Ovary (tissue), 9 donors: ENCODE results near the gene C2CD4B. TPM values are rescaled to one million over a fixed set of nuclear protein-coding genes. Genes with fewer than 3 reads are reported as not detected.

Experiments
- DNase-seq, 5 donors: peaks; one replicate each; pipeline ENCODE4 v3.0.0-alpha.2; 2019 to 2020
- H3K27ac ChIP-seq, 2 donors: fragments of 200-600 bp; one replicate each; pipeline versions ENCODE4 v1.5.1 to v1.8.0; 2019 to 2022
- H3K27me3 ChIP-seq: fragments of 200-600 bp; one replicate; pipeline ENCODE4 v1.8.0; 2022
- H3K36me3 ChIP-seq: fragments of 200-600 bp; sonication (generic); one replicate; pipeline ENCODE4 v1.5.1; 2019
- H3K4me1 ChIP-seq: one replicate; pipeline ENCODE4 v1.8.1; 2013; ENCODE audit warnings: mild to moderate bottlenecking, moderate library complexity; ENCODE audit not compliant: insufficient read depth
- H3K4me3 ChIP-seq: fragments of 200-600 bp; sonication (generic); one replicate; pipeline ENCODE4 v1.5.1; 2017
- H3K9me3 ChIP-seq, 2 donors: fragments of 200-600 bp in 1 of 2; sonication (generic) in 1 of 2; one replicate each; pipeline versions ENCODE4 v1.5.1 to v1.8.1; 2013 to 2019; ENCODE audit warnings: mild to moderate bottlenecking in 1 of 2, moderate library complexity in 1 of 2
- CTCF ChIP-seq, 3 donors: fragments of 450-650 bp in 2 of 3; fragments of 200-600 bp in 1 of 3; IDR thresholded peaks; one replicate each; pipeline versions ENCODE4 v1.5.1 to v1.8.0; 2016 to 2022; ENCODE audit warnings: antibody characterized with exemption in 3 of 3, mild to moderate bottlenecking in 1 of 3
- EP300 ChIP-seq: sonication (generic); formaldehyde crosslinking; IDR thresholded peaks from one replicate; pipeline ENCODE4 v1.6.1; 2017; ENCODE audit warnings: antibody characterized with exemption
- POLR2A ChIP-seq: fragments of 450-650 bp; IDR thresholded peaks from one replicate; pipeline ENCODE4 v1.6.1; 2017; ENCODE audit warnings: antibody characterized with exemption, mild to moderate bottlenecking, moderate library complexity
- WGBS, 3 donors: extraction: QIAGEN DNeasy Blood & Tissue Kit in 1 of 3; methylation state at CpG; one replicate each; pipeline versions ENCODE4 v1.1.5 to v1.1.7; 2013 to 2017; 5-methylcytosine and 5-hydroxymethylcytosine counted together
- intact Hi-C, 4 donors: fragments of 100-400 bp; cut with DNase I; formaldehyde crosslinking; loops; one replicate each; pipeline versions ENCODE4 v1.11.0 to v1.15.1; 2022 to 2023
- polyA plus RNA-seq, 2 donors: library from polyadenylated mRNA; stranded (reverse); fragments of 200-250 nt in 1 of 2; fragments of 350-450 nt in 1 of 2; fragmentation: Illumina TruSeq in 1 of 2; extraction: RNeasy Lipid Tissue Mini Kit (QIAGEN cat#74804) in 1 of 2; gene quantifications; one replicate each; pipeline ENCODE4 v1.2.3, GENCODE V29; 2013 to 2014
- total RNA-seq, 7 donors: library from RNA; depleted of rRNA in 2 of 7; stranded (reverse); fragments of >200 nt in 2 of 7; fragmentation: NEBNext Ultra II Directional in 3 of 7; extraction: Animal tissue kit (Norgen Biotek cat#: 25700) in 3 of 7; gene quantifications; one replicate each; pipeline versions ENCODE4 v1.1.0 to v1.2.4, GENCODE V29; 2016 to 2023
- donor health status: DM: no; HTN: no; CAD: no; lungs with moderate emphysema.
- donor health status: DM: no; HTN: no; CAD: no.
- donor health status: Bipolar disorder and iron deficiency.
- donor health status: DM: yes; HTN: yes; CAD: no.
- donor health status: DM: no; HTN: no; CAD: no.
- donor health status: DM: yes; HTN: yes; CAD: no.

C2CD4B gene
- total and polyA plus RNA-seq, 9 donors, result 0.23 to 7.1 (median 1.5) TPM; not detected in 1

- no peak overlapping the region for H3K27ac ChIP-seq
- 61 to 63% (median 62%) methylated on average over 7 of the region's 7 CpGs for WGBS, 3 donors
- no peak overlapping the region for H3K4me3 ChIP-seq
- no peaks in the 10 kb centered on the region for H3K4me1 ChIP-seq
- TF ChIP-seq CTCF (IDR thresholded peaks at IDR 0.05) (no peak), POLR2A (no peak), EP300 (no peak)
- H3K9me3 ChIP-seq, result no peaks in the 10 kb centered on the region
- no peaks in the 10 kb centered on the region for H3K27me3 ChIP-seq
- no peaks in the 10 kb centered on the region for H3K36me3 ChIP-seq
- intact Hi-C loops, result no loop called here
- DNase-seq, result no peak
Measured at GRCh38 chr15:62119227-62119864, 45.7 kb downstream of the C2CD4B start.

- intact Hi-C loops, result no loop called here
- Histone ChIP-seq H3K9me3 (no peaks in the 10 kb centered on the region), H3K27me3 (no peaks in the 10 kb centered on the region), H3K36me3 (no peaks in the 10 kb centered on the region), H3K4me3 (no peak overlapping the region), H3K27ac (no peak overlapping the region), H3K4me1 (no peaks in the 10 kb centered on the region)
- TF ChIP-seq POLR2A (no peak), CTCF (IDR thresholded peaks at IDR 0.05) (no peak), EP300 (no peak)
- WGBS, 3 donors, result 79 to 86% (median 85%) methylated on average over 7 of the region's 7 CpGs
- DNase-seq, result no peak
Measured at GRCh38 chr15:62118520-62119226, 46.4 kb downstream of the C2CD4B start.

- intact Hi-C loops, result no loop called here
- TF ChIP-seq CTCF (IDR thresholded peaks at IDR 0.05), result no peak
- H3K4me1 ChIP-seq, result no peaks in the 10 kb centered on the region
- H3K27me3 ChIP-seq, result no peaks in the 10 kb centered on the region
- WGBS, 3 donors, result 12 to 33% (median 24%) methylated on average over 1 of the region's 1 CpG
- no peak overlapping the region for H3K4me3 ChIP-seq
- H3K9me3 ChIP-seq, result no peaks in the 10 kb centered on the region
- H3K27ac ChIP-seq, result no peak overlapping the region
- H3K36me3 ChIP-seq, result no peaks in the 10 kb centered on the region
- no peak for DNase-seq
Measured at GRCh38 chr15:62115847-62116246, 49.2 kb downstream of the C2CD4B start.

Other genes with a start within 250 kb of the C2CD4B start
- 10 to 100 TPM; 48.2 to 78.1 (median 76.8) TPM for gene VPS13C, start 104.8 kb downstream of the C2CD4B start, total RNA-seq
- gene VPS13C, start 104.8 kb downstream of the C2CD4B start, polyA plus RNA-seq, result 10 to 100 TPM; 19.4 to 39.0 TPM
- gene C2CD4A, start 98.3 kb downstream of the C2CD4B start, total RNA-seq, result under 1 TPM in 3 of 7 donors, not detected in 4; 0.12 to 0.13 (median 0.13) TPM
- gene C2CD4A, start 98.3 kb downstream of the C2CD4B start, polyA plus RNA-seq, result under 1 TPM in 1 of 2 donors, not detected in 1; 0.02 TPM
- gene TLN2, start 225.3 kb upstream of the C2CD4B start, total RNA-seq, result 10 to 100 TPM in 5 of 7 donors, 1 to 10 TPM in 2; 7.2 to 19.6 (median 11.9) TPM
- 10 to 100 TPM in 1 of 2 donors, 1 to 10 TPM in 1; 3.9 to 10.2 TPM for gene TLN2, start 225.3 kb upstream of the C2CD4B start, polyA plus RNA-seq